ENCODE results near the gene BYSL. TPM values are rescaled to one million over a fixed set of nuclear protein-coding genes. Genes with fewer than 3 reads are reported as not detected.

BYSL gene
- total and polyA plus RNA-seq, 9 of the 15 experiments (the other 6 are each of a cell fraction or from before 2014, with no cell fraction given), result 22.2 to 92.3 (median 53.4) TPM

DNA sequence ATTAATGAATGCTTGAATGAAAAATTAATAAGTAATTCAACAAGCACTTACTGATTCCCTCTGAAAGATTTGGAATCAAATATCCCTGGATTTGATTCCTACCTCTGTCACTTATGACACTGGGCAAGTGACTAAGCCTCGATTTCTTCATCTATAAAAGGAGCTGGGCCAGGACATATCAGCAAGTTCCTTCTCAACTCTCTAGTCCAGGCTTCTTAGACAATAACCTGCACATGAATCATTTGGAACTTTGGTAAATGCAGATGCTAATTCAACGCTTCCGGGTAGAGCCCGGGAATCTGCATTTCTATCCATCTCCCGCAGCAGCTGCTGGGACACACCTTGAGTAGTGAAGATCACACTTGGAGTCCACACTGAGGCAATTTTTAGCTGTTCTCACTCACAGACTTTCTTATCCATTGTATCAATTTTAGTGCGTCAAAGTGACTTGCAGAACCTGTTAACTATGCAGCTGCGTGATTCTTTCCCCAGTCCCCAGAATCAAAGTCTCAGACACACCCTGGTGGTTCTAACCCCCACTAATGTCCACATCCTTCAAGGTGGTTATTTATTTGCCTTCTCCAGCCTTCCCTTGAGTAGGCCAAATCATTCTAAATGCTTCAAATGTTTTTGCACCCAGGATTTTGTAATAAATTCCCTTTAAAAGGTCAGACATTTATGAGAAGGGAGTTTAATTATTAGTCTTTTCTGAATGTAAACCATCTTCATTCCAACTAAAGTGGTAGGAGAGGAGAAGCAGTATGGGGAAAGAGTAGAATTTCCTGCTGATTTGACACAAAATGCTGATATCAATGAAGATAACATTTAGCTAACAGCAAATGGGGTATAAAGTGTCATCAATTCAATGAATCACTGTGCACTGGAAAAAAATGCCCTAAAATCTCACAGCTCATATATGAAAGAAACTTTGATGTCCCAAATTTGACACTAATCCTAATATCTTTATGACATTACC is 46.3 kb downstream of the BYSL start:
- in situ Hi-C loops (cut with MboI), result no loop called here
- peak; percentile 63 for FAIRE-seq
- peak; percentile 55 for ATAC-seq
- no TSS peak for BruUV-seq (replicated peaks)
- CTCF ChIA-PET (ENCODE audit: low intra/inter-chr PET ratio), result interaction anchor here (0.6 kb wide), 1 partner anchor 15 kb away, joined by 4 read pairs; no protein-coding TSS in a partner anchor
- Histone ChIP-seq H3K9me1 (ENCODE audit: control insufficient read depth, insufficient read depth, low read length) (no peaks in the 10 kb centered on the region), H3K4me1 (replicated peaks in 1 of 2; ENCODE audit: control insufficient read depth in 2 of 2, insufficient read depth in 2 of 2, low read length in 2 of 2) (peaks cover 13 to 32% of the 10 kb centered on the region in 2 experiments; a peak in 4 of 5 replicates), H3K27ac (ENCODE audit: extremely low read depth, low read depth, low read length) (peak overlapping the region; percentile 81), H3K4me3 (no peak overlapping the region), H2AFZ (ENCODE audit: low read depth, low read length) (peak overlapping the region; percentile 82), H3K9ac (ENCODE audit: insufficient read depth in 1 of 2, low read depth in 2 of 2, low read length in 2 of 2) (peak overlapping the region in 1 of 2 experiments; percentile 58; a peak in 2 of 4 replicates), H3K36me3 (ENCODE audit: control insufficient read depth, insufficient read depth, low read length) (no peaks in the 10 kb centered on the region), H4K20me1 (replicated peaks; ENCODE audit: control insufficient read depth, insufficient read depth, low read length) (no peaks in the 10 kb centered on the region), H3K79me2 (ENCODE audit: control insufficient read depth, insufficient read depth, low read length) (no peaks in the 10 kb centered on the region), H3K4me2 (ENCODE audit: insufficient read depth, low read length) (peak overlapping the region; percentile 71), H3K27me3 (ENCODE audit: control insufficient read depth in 2 of 2, insufficient read depth in 2 of 2, low read length in 2 of 2) (no peaks in the 10 kb centered on the region), H3K9me3 (replicated peaks; ENCODE audit: control insufficient read depth, insufficient read depth, low read depth, low read length) (no peaks in the 10 kb centered on the region)
- intact Hi-C loops (cut with micrococcal nuclease), result loop anchor here (1.0 kb wide), 1 partner anchor 28 kb away; no protein-coding TSS in a partner anchor
- DNase-seq (ENCODE audit: extremely low read depth in 1 of 4, low spot score in 3 of 4), result peak; percentile 46 to 60 (median 55)
- POLR2A ChIA-PET, result interaction anchor here (0.7 to 2.3 kb wide), 12 partner anchors 9 to 154 kb away, joined by 3 to 6 read pairs (median 3); partner anchors contain the start of genes BYSL, CCND3 and MED20
- 9% methylated on average over 7 of the region's 7 CpGs for WGBS (ENCODE audit: insufficient coverage, low coverage, missing lambda C conversion rate)
- peak; percentile 80 for TF ChIP-seq FOSL1 (tag; conservative IDR thresholded peaks at IDR 0.05)
- TF ChIP-seq EP400 (IDR thresholded peaks at IDR 0.05), result peak; percentile 27; the same call in 1 of the 2 replicates
- TF ChIP-seq, protein P1, sequence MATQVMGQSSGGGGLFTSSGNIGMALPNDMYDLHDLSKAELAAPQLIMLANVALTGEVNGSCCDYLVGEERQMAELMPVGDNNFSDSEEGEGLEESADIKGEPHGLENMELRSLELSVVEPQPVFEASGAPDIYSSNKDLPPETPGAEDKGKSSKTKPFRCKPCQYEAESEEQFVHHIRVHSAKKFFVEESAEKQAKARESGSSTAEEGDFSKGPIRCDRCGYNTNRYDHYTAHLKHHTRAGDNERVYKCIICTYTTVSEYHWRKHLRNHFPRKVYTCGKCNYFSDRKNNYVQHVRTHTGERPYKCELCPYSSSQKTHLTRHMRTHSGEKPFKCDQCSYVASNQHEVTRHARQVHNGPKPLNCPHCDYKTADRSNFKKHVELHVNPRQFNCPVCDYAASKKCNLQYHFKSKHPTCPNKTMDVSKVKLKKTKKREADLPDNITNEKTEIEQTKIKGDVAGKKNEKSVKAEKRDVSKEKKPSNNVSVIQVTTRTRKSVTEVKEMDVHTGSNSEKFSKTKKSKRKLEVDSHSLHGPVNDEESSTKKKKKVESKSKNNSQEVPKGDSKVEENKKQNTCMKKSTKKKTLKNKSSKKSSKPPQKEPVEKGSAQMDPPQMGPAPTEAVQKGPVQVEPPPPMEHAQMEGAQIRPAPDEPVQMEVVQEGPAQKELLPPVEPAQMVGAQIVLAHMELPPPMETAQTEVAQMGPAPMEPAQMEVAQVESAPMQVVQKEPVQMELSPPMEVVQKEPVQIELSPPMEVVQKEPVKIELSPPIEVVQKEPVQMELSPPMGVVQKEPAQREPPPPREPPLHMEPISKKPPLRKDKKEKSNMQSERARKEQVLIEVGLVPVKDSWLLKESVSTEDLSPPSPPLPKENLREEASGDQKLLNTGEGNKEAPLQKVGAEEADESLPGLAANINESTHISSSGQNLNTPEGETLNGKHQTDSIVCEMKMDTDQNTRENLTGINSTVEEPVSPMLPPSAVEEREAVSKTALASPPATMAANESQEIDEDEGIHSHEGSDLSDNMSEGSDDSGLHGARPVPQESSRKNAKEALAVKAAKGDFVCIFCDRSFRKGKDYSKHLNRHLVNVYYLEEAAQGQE (IDR thresholded peaks at IDR 0.05; ENCODE audit: borderline replicate concordance), result peak; percentile 20; the same call in 1 of the 2 replicates
- TF ChIP-seq, protein P1 (CRISPR knock-in tag; IDR thresholded peaks at IDR 0.05; ENCODE audit: low read depth), result no peak
- TF ChIP-seq FOXA3 (CRISPR knock-in tag; conservative IDR thresholded peaks at IDR 0.05 in 1 of 2, IDR thresholded peaks at IDR 0.05 in 1 of 2), result 0 out of 4 replicates have a peak, but pooled peaks of 1 of the 2 experiments have one; percentile 14
- TF ChIP-seq SETDB1 (IDR thresholded peaks at IDR 0.05; ENCODE audit: low read length), result no peak
- no peak for TF ChIP-seq FOXP1 (CRISPR knock-in tag; IDR thresholded peaks at IDR 0.05)
- peak; percentile 84 for TF ChIP-seq BRD9 (IDR thresholded peaks at IDR 0.05; ENCODE audit: low read depth, partially characterized antibody)
- TF ChIP-seq, protein P2, sequence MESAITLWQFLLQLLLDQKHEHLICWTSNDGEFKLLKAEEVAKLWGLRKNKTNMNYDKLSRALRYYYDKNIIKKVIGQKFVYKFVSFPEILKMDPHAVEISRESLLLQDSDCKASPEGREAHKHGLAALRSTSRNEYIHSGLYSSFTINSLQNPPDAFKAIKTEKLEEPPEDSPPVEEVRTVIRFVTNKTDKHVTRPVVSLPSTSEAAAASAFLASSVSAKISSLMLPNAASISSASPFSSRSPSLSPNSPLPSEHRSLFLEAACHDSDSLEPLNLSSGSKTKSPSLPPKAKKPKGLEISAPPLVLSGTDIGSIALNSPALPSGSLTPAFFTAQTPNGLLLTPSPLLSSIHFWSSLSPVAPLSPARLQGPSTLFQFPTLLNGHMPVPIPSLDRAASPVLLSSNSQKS (CRISPR knock-in tag; IDR thresholded peaks at IDR 0.05), result no peak
- no peak for TF ChIP-seq ZNF124 (CRISPR knock-in tag; IDR thresholded peaks at IDR 0.05)
- peak; percentile 78 for TF ChIP-seq BACH1 (tag; IDR thresholded peaks at IDR 0.05)
- TF ChIP-seq BDP1 (IDR thresholded peaks at IDR 0.05; ENCODE audit: insufficient read depth, insufficient read length), result no peak
